Parathyroid adenoma (tissue), 2 donors: ENCODE measurements around the gene FARS2.

Source experiments
- H2AFZ ChIP-seq: fragments of 300-600 bp; sonication (generic); one replicate; pipeline ENCODE4 v1.7.0; 2017; ENCODE audit warnings: antibody characterized with exemption, mild to moderate bottlenecking
- H3K27ac ChIP-seq: fragments of 300-600 bp; sonication (generic); one replicate; pipeline ENCODE4 v1.7.0; 2017
- H3K27me3 ChIP-seq: fragments of 300-600 bp; sonication (generic); one replicate; pipeline ENCODE4 v1.7.0; 2017; ENCODE audit warnings: low read length; ENCODE audit not compliant: control insufficient read depth, insufficient read depth
- H3K36me3 ChIP-seq: fragments of 300-600 bp; sonication (generic); one replicate; pipeline ENCODE4 v1.7.0; 2017; ENCODE audit warnings: low read length; ENCODE audit not compliant: control insufficient read depth, insufficient read depth
- H3K4me1 ChIP-seq: fragments of 300-600 bp; sonication (generic); one replicate; pipeline ENCODE4 v1.7.0; 2017; ENCODE audit warnings: control low read depth
- H3K4me2 ChIP-seq: fragments of 300-600 bp; sonication (generic); one replicate; pipeline ENCODE4 v1.7.0; 2017; ENCODE audit warnings: low read length
- H3K4me3 ChIP-seq: fragments of 300-600 bp; sonication (generic); one replicate; pipeline ENCODE4 v1.7.0; 2017; ENCODE audit warnings: low read depth, low read length
- H3K79me2 ChIP-seq: fragments of 300-600 bp; sonication (generic); one replicate; pipeline ENCODE4 v1.7.0; 2017; ENCODE audit warnings: control low read depth
- H3K9ac ChIP-seq: fragments of 300-600 bp; sonication (generic); one replicate; pipeline ENCODE4 v1.7.0; 2017; ENCODE audit warnings: mild to moderate bottlenecking
- H3K9me3 ChIP-seq: fragments of 300-600 bp; sonication (generic); one replicate; pipeline ENCODE4 v1.7.0; 2017; ENCODE audit warnings: low read length; ENCODE audit not compliant: control insufficient read depth
- CTCF ChIP-seq: fragments of 300-600 bp; sonication (generic); IDR thresholded peaks from one replicate; pipeline ENCODE4 v1.7.0; 2017; ENCODE audit warnings: antibody characterized with exemption, mild to moderate bottlenecking
- donor health status: primary hyperparathyroidism.

Gene FARS2

GRCh38 chr6:5752391-5752680, 491.0 kb downstream of the FARS2 start:
- Histone ChIP-seq H3K9me3 (no peaks in the 10 kb centered on the region), H2AFZ (no peak overlapping the region), H3K4me2 (no peak overlapping the region), H3K36me3 (no peaks in the 10 kb centered on the region), H3K27ac (no peak overlapping the region), H3K79me2 (no peaks in the 10 kb centered on the region), H3K4me3 (no peak overlapping the region), H3K27me3 (no peaks in the 10 kb centered on the region), H3K4me1 (no peaks in the 10 kb centered on the region), H3K9ac (no peak overlapping the region)
- no peak for TF ChIP-seq CTCF

GRCh38 chr6:5753209-5753608, 491.9 kb downstream of the FARS2 start:
- Histone ChIP-seq H3K4me3 (no peak overlapping the region), H3K27ac (no peak overlapping the region), H3K9ac (no peak overlapping the region), H3K27me3 (no peaks in the 10 kb centered on the region), H3K36me3 (no peaks in the 10 kb centered on the region), H2AFZ (no peak overlapping the region), H3K4me2 (no peak overlapping the region), H3K4me1 (no peaks in the 10 kb centered on the region), H3K9me3 (no peaks in the 10 kb centered on the region), H3K79me2 (no peaks in the 10 kb centered on the region)
- TF ChIP-seq CTCF = no peak

DNA sequence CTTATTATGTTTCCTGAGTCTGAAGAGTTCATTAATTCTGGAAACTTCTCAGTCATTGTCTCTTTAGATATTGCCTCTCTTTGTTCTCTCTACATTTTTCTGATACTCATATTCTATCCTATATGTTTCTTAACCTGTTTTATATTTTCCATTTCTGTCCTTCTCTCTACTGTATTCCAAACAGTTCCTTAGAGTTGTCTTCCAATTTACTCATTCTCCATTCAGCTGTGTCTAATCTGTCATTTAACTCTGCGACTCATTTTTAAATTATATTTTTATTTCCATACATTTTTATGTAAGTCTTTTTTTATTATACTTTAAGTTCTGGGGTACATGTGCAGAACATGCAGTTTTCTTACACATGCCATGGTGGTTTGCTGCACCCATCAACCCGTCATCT, 493.6 kb downstream of the FARS2 start:
- Histone ChIP-seq H3K4me3 (no peak overlapping the region), H3K9ac (no peak overlapping the region), H3K27ac (no peak overlapping the region), H3K27me3 (no peaks in the 10 kb centered on the region), H3K36me3 (no peaks in the 10 kb centered on the region), H2AFZ (no peak overlapping the region), H3K9me3 (no peaks in the 10 kb centered on the region), H3K4me1 (no peaks in the 10 kb centered on the region), H3K79me2 (no peaks in the 10 kb centered on the region), H3K4me2 (no peak overlapping the region)
- TF ChIP-seq CTCF = no peak

DNA sequence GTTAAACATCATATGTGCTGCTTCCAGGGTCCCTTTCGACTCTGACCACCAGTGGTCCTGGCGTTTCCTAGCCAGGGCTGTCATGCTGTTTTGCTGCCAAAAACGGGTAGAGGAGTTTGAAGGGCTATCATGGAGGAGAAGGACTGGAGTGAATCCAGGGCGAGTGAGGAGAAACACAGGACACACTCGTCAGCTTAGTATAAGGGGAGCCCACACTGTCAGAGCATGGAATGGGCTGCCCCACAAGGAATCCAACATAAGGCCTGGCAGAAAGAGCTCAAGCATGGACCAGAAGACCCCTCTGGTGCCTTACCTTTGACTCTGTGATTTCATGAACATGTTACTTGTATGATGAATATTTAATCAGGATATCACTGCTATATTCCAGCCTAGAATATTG, 498.3 kb downstream of the FARS2 start:
- no peak overlapping the region for H3K9ac ChIP-seq
- H3K36me3 ChIP-seq = no peaks in the 10 kb centered on the region
- H3K4me2 ChIP-seq = no peak overlapping the region
- H3K79me2 ChIP-seq = no peaks in the 10 kb centered on the region
- H3K4me3 ChIP-seq = no peak overlapping the region
- no peak overlapping the region for H2AFZ ChIP-seq
- no peak overlapping the region for H3K27ac ChIP-seq
- H3K27me3 ChIP-seq = no peaks in the 10 kb centered on the region
- no peak for TF ChIP-seq CTCF
- no peaks in the 10 kb centered on the region for H3K4me1 ChIP-seq
- H3K9me3 ChIP-seq = no peaks in the 10 kb centered on the region

DNA sequence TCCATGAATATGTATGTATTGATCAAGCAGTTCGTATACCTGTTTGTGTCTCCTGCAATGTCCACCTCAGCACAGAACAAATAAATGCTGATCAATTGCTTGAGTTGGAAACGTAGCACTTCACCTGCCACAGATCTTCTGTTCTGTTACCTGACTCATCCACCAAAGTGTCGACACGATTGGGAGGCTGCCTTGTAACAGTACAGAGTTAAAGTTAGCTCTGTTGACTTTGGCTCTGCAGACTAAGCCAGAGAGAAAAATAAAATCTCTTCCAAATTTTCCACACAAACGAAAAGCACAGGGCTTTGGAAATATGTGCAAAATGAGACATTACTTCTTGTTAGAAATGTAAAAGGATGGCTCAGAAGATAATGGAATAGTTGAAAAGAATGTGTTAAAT, 500.1 kb downstream of the FARS2 start:
- H3K4me2 ChIP-seq = no peak overlapping the region
- H3K27me3 ChIP-seq = no peaks in the 10 kb centered on the region
- no peaks in the 10 kb centered on the region for H3K9me3 ChIP-seq
- no peak overlapping the region for H2AFZ ChIP-seq
- no peak overlapping the region for H3K27ac ChIP-seq
- H3K9ac ChIP-seq = no peak overlapping the region
- no peaks in the 10 kb centered on the region for H3K79me2 ChIP-seq
- H3K4me3 ChIP-seq = no peak overlapping the region
- no peak for TF ChIP-seq CTCF
- no peaks in the 10 kb centered on the region for H3K36me3 ChIP-seq
- no peaks in the 10 kb centered on the region for H3K4me1 ChIP-seq
